AG20443 (cell line): ENCODE results near the gene BZW2.

Experiments
- DNase-seq: peaks from one replicate; pipeline ENCODE4 v3.0.0; 2012; ENCODE audit warnings: low spot score, mixed read lengths

The BZW2 gene

DNA sequence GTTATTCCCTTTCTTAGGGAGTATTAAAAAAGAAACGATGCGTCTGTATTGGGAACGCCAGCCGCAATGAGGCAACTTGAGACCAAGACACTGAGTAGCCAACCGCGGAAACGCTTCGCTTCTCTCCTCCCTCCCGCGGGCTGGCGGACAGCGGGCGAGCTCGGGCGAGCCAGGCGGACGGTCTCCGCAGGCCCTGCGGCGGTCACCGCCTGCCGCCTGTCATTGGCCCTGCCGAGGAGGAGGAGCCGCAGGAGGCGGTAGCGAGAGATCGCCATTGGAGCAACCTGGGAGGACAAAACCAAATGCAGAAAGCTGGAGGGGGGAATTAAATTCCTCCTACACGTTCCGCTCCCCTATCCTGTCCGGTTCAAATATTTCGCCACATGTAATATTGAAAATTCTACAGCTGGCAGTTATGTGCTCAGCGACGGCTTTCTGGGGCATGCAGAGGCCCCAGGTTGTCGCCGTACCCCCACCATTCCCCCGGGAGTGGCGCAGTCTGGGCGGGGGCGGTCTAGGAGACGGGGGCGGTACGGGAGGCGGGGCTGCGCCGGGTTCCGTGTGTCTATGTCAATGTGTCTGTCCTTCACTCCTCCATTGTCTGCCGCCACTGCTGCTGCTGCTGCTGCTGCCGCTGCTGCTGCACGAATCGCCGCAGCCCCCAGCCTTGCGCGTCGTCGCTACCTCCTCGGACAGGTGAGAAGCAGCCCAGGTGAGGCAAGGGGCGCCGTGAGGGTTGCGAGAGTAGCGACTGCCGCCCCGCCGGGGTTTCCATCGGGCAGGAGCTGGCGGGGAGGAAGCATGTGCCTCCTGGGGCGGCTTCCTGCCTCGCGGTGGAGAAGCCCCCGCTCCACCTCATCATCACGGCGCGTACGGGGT is at the start of gene BZW2, which contains the start of gene ANKMY2:
BZW2 (plus strand) TSS at position 589 of the 879 bp plus-strand sequence. CDS start 19,263 bp downstream, outside the sequence.
ANKMY2 (minus strand) TSS at position 162 of the 879 bp plus-strand sequence. CDS start 181 bp downstream, outside the sequence.
- DNase-seq, result peak; percentile 97

DNA sequence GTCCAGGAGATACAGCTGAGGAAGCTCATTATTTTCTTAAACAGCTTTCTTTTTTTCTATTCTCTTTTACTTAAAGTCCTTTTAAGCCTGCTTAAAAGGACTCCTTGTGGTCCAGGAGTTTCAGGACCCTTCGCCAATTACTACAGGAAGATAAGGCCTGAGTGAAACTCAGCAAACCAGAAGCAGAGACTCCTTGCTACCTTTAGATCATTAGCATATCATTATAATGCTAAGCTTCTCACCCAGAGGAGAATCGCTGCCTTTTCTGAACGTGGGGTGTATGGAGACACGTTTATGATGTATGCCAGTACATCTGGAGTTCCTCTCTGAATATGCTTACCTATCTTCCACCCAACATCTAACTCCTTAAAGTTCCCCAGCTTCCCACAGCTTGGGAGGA is 48.0 kb upstream of the BZW2 start:
- no peak for DNase-seq

DNA sequence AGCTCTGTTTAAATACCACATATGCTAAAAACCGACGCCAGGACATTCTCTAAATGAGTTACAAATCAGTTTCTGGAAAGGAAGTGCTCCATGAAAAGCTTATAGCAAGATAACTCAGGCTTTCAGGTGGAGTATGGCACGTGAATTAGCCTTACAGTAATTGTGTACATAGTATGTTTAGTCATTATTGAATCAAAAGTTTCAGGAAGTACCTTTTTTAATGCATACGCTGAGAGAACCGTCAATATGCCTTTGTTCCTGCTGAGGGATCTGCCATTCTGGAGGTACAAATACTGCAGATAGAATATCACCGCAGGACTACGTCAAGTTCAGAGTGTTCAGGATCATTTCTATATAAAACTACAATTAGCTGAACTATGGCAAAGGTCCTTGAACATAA is 46.1 kb upstream of the BZW2 start:
- DNase-seq, result no peak

DNA sequence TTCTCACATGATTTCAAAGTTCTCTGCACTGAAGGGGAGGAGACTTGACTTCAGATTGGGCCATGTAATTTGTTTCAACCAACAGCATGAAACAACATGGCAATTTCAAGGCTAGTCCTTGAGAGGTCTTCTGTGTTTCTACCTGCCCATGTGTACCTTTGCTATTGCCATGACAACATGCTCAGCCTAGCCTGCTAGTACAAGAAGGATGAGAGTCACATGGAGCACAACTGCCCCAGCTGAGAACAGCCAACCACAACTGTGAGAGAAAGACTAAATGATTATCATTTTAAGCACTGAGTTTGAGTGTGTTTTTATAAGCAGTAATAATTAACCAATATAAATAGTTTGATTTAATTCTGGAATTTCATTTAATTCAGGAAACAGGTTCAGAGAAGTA is 42.3 kb upstream of the BZW2 start:
- no peak for DNase-seq

DNA sequence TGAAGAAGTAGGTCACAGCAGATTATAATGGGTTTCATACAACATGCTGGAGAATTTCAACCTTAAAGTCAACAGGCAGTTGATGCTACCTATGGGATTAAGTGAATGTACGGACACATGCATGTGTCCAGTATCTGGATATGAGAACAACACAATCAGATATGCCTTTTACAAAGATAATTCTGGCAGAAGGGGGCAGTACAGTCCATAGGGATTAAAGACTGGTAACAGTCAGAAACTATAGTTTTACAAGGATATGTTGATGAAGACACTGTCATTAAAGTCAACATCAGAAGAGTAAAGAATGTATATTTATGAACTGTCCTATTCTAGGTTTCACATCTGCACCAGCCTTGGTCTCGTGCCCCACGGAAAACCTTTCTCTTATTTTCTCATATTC is 41.9 kb upstream of the BZW2 start:
- DNase-seq, result no peak

DNA sequence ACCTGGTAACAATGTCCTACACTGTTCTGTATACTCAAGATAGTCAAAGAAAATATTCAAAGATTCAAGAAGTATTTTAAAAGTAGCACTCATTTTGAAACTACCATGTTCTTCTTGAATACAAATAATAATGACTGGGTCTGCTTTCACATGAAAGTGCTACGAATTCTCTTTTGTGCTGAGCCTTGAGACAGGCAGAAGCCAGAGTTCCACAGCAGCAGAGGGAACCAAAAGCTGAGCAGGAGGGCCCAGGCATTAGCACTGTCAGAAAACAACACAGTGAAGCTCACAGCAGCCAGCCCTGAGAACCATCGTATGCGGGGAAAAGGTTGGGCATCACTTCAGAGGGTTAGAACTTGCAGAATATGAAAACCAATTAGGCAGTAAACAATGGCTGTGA is 39.3 kb upstream of the BZW2 start:
- DNase-seq, result no peak

DNA sequence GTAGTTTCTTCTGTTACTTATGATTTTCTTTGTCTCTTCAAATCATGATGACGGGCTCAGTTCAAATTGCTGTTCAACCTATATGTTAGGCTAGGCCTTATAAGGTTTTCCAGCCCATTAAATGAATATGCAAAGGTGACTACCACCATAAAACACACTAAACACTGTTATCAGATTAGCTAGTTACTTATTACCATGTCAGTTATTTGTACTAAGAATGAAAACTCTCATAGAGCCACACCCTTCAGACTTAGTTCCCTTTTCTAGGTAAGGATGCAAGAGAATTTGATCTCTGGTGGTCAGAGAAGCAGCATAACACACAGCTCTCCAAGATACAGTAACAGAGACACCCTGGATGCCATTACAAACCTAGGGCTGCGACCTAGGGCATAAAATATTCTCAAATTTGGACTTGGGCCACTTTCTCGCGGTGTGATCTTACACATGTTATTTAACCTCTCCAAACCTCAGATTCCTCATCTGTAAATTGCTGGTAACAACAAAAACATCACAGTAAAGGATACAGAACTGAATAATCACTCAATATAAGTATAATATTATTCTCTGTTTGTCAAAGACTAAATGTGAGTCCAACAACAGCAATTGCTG is 36.0 kb upstream of the BZW2 start:
- DNase-seq, result no peak

DNA sequence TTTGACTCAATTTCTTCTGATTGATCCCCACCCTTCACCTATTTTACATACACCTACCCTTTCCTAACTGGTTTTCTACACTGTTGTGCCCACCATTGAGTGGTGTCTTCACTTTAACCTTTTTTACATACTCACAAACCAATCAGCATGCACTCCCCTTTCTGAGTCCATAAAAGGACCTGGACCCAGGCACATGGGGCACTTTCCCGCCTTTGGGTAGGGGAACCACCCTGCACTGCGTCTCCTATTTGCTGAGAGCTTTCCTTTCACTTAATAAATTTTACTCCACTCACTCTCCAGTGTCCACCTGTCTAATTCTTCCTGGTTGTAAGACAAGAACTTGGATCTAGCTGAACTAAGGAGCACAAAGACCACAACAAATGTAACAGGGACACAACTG is 34.3 kb upstream of the BZW2 start:
- DNase-seq, result no peak

DNA sequence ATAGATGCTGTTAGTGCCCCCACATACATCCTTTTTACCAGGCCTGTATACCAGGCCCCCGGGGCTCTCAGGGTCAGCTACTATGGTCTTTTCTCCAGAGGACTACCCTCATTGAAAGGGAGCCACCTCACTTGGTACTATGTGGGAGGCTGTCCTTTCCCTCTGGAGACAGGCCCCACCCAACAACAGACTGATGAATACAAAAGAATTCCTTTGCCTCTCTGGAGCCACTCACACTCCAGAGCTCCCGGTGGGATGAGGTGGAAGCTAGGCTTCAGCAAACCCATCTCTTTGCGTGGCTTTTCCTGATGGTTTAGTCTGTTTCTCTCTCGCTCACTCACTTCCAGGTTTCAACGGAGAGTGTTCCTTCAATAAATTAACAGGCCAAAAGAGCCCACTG is 30.8 kb upstream of the BZW2 start:
- DNase-seq, result no peak

DNA sequence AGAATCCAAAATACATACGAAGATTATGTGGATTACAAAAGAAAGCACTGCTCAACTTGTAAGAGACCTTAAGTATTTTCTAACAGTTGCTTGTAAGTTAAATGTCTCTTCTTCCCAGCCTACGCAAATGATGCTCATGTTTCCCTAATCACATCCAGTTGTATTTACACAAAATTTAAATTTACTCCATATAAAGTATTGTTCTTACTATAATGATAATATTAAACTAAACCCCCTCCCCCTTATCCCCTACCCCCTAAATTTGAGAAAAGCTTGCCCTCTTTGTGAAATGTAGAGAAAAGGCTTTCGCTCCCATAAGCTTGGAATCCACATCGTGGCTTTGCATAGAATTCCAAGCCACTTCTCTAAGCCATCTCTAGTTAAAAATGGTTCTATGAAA is 29.9 kb upstream of the BZW2 start:
- DNase-seq, result no peak

DNA sequence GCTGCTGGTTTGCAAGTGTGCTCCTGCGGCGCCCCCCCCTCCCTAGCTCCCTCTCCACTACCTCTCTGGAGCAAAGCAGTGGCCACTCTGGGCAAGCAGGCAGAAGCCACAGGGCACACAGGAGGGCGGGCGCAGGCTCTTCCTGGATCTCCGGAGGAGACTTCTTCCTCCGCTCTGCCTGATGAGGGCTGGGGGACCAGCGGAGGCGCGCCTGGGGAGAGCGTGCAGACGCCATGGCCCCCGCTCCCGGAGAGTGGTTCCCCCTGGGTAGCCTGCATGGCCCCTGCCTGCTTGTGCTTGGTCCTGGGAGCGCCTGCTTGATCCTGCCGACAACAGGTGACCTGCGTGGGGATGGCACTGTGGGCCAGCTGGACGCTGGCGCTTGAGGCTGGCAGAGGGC is 29.4 kb upstream of the BZW2 start:
- no peak for DNase-seq

DNA sequence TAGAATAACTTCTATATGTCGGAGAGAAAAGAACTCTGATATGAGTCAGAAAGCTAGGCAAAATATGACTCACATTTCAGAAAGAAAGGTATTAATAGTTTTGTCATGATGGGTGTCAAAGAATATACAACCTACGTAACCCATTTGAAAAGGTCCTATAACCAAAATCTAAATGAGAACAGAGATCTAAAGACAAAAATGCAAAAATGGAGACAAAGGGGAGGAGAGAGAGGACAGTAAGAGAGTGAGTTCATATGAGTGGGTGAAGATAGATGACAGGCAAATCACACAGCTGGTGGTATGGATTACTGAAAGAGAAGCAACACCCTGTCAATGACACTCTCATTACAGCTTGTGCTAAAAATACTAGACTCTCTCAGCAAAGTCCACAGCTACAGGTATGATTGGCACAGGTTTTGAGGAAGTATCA is 26.0 kb upstream of the BZW2 start:
- no peak for DNase-seq

DNA sequence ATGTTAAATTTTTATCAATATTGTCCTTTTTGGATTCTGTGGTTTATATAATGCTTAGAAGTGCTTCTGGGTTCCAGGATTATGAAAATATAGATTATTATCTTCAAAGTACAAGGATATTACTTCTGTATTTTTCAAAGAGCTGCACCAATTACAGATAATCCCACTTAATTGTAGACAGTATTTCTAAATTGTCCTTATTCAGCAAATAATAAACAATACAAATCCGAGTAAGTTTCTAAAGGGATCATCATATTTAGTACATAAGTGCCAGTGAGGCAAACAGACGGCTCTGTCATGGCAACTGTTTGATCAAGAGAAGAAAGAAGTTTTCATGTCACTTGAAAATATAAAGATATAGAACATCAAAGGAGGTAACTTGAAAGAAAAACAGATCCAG is 19.6 kb upstream of the BZW2 start:
- DNase-seq, result no peak

DNA sequence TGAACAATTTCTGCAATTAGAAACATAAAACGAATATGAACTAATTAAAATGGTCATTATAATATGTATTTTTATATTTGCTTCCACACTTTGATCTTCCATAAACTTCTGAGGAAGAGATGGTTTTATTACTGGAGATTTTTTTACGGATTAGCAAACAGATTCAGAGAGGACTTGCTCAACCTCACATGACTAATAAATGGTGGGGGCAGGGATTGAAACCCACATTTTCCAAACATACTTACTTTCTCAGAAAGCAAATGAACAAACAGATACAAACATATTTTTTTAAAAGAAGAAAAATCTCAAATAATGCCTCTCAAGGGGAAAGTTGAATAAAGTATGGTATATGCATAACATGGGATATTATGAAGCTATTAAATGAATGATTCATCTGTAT is 18.7 kb upstream of the BZW2 start:
- peak; percentile 56 for DNase-seq

DNA sequence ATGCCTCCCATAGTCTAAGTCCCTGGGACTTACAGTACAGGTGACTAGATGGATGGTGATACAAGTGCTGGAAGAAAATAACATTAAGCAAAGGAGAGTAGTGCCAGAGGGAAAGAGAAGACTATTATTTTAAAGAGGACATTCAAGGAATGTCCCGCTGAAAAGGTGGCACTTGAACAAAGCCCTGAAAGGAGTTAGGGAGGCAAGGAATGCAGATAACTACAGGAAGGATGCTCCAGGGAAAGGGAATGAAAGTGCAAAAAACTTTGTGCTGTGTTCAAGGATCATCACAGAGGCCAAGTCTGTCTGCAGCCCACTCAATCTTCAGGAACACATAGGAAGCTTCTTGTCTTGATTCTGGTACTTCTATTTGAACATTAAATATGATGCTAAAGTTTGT is 15.3 kb upstream of the BZW2 start:
- no peak for DNase-seq

DNA sequence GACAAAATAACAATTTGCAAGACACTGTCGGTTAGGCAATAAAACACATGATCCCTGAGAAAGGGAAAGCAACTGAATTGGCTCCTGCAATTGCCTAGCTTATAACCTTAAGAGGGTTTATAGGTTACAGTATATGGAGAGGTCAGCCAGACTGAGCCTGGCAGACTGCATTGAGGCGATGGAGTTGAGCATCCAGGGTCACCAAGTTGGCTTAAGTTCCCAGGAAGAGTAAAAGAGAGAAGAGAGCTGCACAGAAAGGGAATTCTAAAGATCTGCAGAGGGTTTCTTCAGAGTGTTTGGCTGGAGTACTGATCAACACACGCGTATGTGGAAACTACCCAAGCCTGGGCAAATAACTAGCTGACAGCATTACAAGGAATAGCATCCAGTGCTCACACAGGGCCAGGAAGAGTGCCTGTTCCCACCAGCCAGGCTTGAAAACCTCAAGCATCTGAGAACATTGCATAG is 11.7 kb upstream of the BZW2 start:
- DNase-seq, result peak; percentile 18

DNA sequence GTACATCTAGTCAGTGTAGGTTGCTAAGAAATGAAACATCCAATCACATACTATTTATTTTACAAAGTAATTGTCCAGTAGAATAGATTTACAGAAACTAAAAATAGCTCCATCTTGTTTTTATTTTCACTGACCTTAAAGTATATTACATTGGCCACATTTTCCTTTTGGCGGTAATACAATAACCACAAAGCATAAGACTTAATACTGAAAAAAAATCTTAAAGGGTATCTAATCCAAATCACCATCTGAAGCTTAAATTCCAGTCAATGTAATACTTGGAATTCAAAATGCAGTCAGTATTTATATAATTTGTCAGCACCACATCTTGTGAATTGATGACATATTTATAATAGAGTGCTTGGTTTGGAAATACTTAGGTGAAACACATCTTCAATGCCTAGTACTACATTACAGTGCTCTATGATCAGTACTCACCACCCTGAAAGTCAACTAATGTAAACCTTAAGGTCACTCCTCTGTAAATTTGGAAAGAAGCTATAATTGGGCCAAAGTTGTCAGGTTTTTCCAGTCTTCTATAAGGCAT is 9.4 kb upstream of the BZW2 start:
- no peak for DNase-seq

DNA sequence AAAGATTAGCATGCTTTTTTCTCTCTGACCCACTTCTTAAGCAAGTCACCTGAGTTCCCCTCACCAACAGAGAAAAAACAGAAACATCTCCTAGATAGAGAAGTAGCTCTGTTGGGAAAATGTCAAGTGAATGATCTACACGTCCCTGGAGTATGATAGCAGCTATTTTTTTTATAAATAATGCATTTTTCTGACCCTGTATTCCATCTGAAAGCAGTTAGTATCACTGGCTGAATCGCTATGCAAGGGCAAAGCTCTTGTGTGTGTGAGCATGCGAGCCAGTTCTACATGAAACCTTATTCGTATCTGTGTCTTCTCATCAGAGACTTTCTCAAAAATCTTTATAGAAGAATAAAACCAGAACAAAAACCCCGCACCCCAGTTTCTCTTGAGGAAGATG is 8.6 kb upstream of the BZW2 start:
- DNase-seq, result no peak

DNA sequence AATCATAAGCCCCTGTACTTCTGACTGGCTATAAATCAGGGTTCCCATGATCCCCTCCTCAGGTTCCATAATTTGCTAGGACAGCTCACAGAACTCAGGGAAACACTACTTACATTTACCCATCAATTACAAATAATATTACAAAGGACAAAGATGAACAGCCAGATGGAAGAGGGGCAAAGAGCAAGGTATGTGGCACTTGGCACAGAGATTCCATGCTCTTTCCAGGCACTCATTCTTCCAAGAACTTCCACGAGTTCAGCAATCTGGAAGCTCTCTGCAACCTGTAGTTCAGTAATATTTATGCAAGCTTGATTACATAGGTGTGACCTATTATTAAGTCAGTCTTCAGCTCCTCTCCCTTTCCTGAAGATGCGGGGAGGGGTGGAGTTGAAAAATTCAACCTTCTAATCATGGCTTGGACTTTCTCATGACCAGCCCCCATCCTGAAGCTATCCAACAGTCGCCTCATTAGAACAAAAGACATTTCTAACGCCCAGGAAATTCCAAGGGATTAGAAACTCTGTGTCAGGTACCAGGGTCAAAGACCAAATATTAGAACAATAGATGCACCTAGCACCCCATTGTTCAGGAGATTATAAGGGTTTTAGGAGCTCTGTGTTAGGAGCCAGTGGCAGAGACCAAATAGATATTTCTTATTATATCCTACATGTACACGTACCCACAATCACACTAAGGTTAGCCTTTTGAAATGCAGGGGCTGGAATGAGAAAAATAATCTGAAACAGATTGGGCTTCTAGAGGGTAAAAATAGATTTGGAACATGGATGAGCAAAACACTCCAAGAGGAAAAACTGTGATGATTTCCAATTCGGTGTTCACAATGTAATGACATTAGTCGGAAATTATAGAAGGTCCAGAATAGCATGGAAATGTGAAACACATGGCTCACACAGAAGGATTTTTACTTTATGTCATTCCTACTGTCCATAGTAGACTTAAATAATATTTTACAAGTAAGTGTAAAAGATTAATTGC is 7.4 kb upstream of the BZW2 start:
- no peak for DNase-seq

DNA sequence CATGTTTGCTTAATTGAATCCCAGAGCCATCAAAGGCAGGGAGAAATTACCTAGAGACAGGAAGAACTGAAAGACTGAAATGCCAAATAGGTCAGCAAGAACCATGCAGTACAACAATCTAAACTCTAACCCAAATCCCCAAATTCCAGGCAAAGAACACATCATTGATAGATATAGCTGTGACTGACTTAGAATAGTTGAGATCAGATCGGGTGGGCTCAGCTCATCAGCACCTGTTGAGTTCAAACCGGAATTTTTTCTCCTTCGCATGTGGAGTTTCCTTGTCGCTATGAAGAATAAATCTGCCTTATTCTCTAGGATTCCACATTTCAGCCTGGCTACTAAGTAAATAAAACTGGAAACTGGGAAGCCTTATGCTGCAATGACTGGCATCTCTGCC is 1.8 kb upstream of the BZW2 start:
- DNase-seq, result no peak

DNA sequence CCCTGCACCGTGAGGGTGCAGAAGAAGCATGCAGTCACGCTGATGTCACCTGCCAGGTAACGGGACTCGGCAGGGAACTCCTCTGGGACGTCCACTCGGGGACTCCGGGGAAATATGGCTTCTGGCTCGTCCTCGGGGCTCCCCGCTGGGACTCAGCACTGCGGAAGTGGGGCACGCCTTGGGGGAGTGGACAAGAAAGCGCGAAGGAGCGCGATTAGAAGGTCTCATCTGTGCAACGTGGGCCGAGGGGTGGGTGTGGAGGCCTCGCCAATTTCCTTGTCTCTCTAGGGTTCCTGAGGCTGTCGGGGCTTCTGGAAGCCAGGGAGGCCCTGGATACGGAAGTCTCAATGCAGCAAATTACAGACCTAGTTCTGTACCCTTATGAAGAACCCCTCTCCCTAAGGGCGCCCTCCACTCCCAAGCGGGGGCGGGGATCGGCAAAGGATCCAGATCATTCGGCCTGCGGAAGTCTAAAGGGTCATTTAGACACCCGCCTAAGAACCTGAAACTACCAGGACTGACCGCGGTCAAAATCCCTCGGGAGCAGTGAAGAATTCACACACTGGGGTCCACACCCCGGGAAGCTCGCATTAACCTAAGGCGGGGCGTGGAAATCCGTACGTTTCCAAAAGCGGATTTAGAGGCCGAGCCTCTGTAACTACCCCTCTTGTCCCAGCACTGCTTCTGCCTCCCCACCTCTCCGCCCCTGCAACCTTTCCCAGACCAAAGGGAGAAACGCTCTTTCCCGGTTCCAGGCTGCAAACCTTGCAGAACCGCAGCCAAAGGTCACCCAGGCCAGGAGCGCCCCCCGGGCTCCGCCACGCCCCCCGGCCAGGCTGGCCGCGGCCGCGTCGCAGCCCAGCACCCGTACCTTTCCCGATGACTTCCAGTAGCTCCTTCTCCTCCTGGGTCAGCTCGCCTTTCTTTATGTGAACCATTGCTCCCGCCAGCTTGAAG is 1.1 kb upstream of the BZW2 start:
- DNase-seq, result peak; percentile 69
